Activated naive CD4-positive, alpha-beta T cell treated with anti-CD3 and anti-CD28 coated beads for 36 hours (primary cell): Measurements from ENCODE around the gene DCC. TPM values are rescaled to one million over a fixed set of nuclear protein-coding genes. Genes with fewer than 3 reads are reported as not detected.
"Not testable (repeated sequence)": the region's sequence is repeated elsewhere in the genome, so short reads cannot be mapped to it uniquely, and the experiment has no call there.

Experiments used
- CTCF ChIA-PET: fragments of 350-600 bp; sonication (Branson Sonifier 250); formaldehyde crosslinking; loops from one replicate; lab custom pipeline; 2021; ENCODE audit warnings: antibody characterized with exemption; lab: Charles Lee
- DNase-seq: peaks from one replicate; pipeline ENCODE4 v3.0.0-alpha.2; 2020
- H3K27ac Mint-ChIP-seq: one replicate; pipeline ENCODE4 v1.8.0; 2021; ENCODE audit warnings: mild to moderate bottlenecking, mixed read lengths
- H3K27me3 Mint-ChIP-seq: one replicate; pipeline ENCODE4 v1.8.0; 2021; ENCODE audit warnings: low read depth, mixed read lengths
- H3K36me3 Mint-ChIP-seq: one replicate; pipeline ENCODE4 v1.8.0; 2021; ENCODE audit warnings: low read depth, mixed read lengths
- H3K4me1 Mint-ChIP-seq: one replicate; pipeline ENCODE4 v1.8.0; 2021; ENCODE audit warnings: low read depth, mixed read lengths
- H3K4me3 Mint-ChIP-seq: one replicate; pipeline ENCODE4 v1.8.0; 2021; ENCODE audit warnings: mild to moderate bottlenecking, moderate library complexity, mixed read lengths
- H3K9me3 Mint-ChIP-seq: one replicate; pipeline ENCODE4 v1.8.0; 2021; ENCODE audit warnings: mixed read lengths
- intact Hi-C: fragments of 100-400 bp; cut with micrococcal nuclease; formaldehyde crosslinking; loops from one replicate; pipeline ENCODE4 v1.15.1; 2023
- total RNA-seq, 2 experiments: library from RNA; stranded (reverse); gene quantifications; one replicate each; pipeline ENCODE4 v1.2.3, GENCODE V29; 2021

Gene DCC
- total RNA-seq, 2 experiments from 2014 or later = not detected

DNA sequence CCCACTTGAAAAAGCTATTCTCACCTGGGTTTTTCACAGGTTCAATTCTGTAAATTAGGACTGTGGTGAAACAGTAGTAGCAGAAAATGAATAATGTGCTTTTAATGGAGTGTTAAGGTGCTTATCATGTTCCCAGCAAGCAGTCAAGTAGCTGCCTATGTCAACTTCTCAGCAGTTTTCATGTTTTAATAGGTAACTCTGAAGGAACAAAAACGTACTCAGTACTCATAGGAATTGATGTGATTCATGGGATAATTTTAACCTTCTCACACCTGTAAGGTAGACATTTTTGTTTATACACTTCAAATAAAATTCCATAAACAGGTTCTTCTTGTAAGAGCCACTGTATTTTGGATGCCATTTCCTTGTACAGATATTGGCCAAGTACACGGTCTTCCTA lies 1082.9 kb downstream of the DCC start:
- Mint-ChIP-seq H3K4me3 (no peak overlapping the region), H3K4me1 (no peaks in the 10 kb centered on the region), H3K9me3 (no peaks in the 10 kb centered on the region), H3K27me3 (no peaks in the 10 kb centered on the region), H3K27ac (no peak overlapping the region), H3K36me3 (no peaks in the 10 kb centered on the region)
- CTCF ChIA-PET = no interaction called here
- no peak for DNase-seq
- intact Hi-C loops = no loop called here

DNA sequence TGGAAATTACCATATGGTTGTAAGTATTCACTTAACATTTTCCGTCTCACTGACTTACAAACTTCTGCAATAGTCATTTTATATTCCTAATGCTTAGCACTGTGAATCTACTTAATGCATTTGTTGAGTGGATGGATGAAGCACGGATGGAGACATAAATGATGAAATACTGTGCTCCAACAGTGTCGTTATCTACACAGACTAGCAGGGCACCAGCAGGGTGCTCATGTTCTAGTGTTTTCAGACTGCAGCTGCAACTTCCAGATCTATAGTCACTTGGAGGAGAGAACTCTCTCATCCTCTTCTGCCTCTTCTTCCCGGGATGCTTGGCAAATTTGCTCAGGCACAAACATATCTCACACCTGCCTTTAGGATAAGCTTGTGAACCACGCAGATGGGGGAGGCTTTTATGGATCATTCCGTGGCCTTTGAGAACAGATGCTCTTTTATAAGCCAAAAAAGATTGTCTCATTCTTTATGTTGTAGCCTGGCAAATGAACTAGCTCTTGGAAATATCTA lies 1086.7 kb downstream of the DCC start:
- H3K27me3 Mint-ChIP-seq = no peaks in the 10 kb centered on the region
- no peak overlapping the region for H3K27ac Mint-ChIP-seq
- CTCF ChIA-PET = no interaction called here
- intact Hi-C loops = no loop called here
- H3K4me1 Mint-ChIP-seq = no peaks in the 10 kb centered on the region
- no peak for DNase-seq
- no peaks in the 10 kb centered on the region for H3K36me3 Mint-ChIP-seq
- no peaks in the 10 kb centered on the region for H3K9me3 Mint-ChIP-seq
- H3K4me3 Mint-ChIP-seq = no peak overlapping the region

DNA sequence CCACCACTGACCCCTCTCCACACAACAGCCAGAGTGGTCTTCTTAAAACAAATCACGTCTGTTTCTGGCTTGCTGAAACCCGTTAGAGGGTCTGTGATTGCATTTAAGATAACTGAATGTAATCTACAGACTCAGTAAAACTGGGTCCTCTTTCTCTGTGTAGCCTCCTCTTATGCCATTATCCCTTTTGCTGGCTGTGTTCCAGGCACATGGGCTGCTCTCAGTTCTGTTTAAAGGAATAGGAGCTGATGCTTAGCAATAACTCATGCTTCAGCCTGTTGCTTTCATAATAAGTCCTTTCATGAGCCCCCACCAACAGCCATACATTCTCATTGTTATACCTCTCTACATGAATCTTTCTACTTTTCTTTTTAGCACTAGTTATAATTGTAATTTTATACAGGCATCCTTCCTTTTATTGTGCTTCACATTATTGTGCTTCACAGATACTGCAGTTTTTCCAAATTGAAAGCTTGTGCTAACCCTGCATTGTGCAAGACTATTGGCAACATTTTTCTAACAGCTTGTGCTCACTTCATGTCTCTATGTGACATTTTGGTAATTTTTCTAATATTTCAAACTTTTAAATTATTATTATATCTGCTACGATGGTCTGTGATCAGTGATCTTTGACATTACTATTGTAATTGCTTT lies 1101.9 kb downstream of the DCC start:
- intact Hi-C loops = no loop called here
- H3K4me1 Mint-ChIP-seq = no peaks in the 10 kb centered on the region
- no peaks in the 10 kb centered on the region for H3K36me3 Mint-ChIP-seq
- H3K27ac Mint-ChIP-seq = no peak overlapping the region
- H3K4me3 Mint-ChIP-seq = no peak overlapping the region
- no peak for DNase-seq
- H3K27me3 Mint-ChIP-seq = no peaks in the 10 kb centered on the region
- H3K9me3 Mint-ChIP-seq = peaks cover 4% of the 10 kb centered on the region
- CTCF ChIA-PET = no interaction called here

DNA sequence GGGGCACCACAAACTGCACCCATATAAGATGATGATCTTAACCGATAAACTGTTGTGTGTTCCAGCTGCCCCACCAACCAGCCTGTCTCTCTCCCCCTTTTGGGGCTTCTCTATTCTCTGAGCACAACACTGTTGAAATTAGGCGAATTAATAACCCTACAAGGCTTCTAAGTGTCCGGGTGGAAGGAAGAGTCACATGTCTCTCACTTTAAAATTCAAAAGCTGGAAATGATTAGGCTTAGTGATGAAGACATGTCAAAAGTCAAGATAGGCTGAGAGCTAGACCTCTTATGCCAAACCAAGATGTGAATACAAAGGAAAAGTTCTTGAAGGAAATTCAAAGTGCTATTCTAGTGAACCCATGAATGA lies 1102.4 kb downstream of the DCC start:
- H3K27ac Mint-ChIP-seq = no peak overlapping the region
- H3K36me3 Mint-ChIP-seq = no peaks in the 10 kb centered on the region
- H3K4me1 Mint-ChIP-seq = no peaks in the 10 kb centered on the region
- intact Hi-C loops = no loop called here
- H3K27me3 Mint-ChIP-seq = no peaks in the 10 kb centered on the region
- CTCF ChIA-PET = no interaction called here
- peaks cover 4% of the 10 kb centered on the region for H3K9me3 Mint-ChIP-seq
- no peak for DNase-seq
- H3K4me3 Mint-ChIP-seq = no peak overlapping the region

DNA sequence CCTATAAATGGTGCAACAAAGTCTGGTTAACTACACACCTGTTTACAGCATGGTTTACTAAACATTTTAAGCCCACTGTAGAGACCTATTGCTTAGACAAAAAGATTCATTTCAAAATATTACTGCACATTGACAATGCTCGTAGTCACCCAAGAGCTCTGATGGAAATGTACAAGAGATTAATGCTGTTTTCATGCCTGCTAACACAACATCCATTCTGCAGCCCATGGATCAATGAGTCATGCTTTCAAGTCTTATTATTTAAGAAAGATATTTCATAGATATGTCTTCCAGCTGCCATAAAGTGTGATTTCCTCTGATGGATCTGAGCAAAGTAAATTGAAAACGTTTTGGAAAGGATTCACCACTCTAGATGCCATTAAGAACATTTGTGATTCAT lies 1103.3 kb downstream of the DCC start:
- peaks cover 4% of the 10 kb centered on the region for H3K9me3 Mint-ChIP-seq
- no peaks in the 10 kb centered on the region for H3K36me3 Mint-ChIP-seq
- H3K4me1 Mint-ChIP-seq = no peaks in the 10 kb centered on the region
- intact Hi-C loops = no loop called here
- H3K27ac Mint-ChIP-seq = no peak overlapping the region
- DNase-seq = no peak
- CTCF ChIA-PET = no interaction called here
- no peak overlapping the region for H3K4me3 Mint-ChIP-seq
- no peaks in the 10 kb centered on the region for H3K27me3 Mint-ChIP-seq

DNA sequence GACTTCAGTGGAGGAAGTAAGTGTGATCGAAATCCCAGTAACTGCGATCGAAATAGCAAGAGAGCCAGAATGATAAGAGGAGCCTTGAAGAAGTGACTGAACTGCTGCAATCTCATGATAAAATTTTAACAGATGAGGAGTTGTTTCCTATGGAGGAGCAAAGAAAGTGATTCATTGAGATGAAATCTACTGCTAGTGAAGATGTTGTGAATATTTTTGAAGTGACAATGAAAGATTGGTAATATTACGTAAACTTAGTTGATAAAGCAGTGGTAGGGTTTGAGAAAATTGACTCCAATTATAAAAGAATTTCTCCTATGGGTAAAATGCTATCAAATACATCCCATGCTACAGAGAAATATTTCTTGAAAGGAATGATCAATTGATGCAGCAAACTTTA lies 1103.8 kb downstream of the DCC start:
- Mint-ChIP-seq H3K9me3 (peaks cover 4% of the 10 kb centered on the region), H3K27ac (no peak overlapping the region), H3K4me1 (no peaks in the 10 kb centered on the region), H3K4me3 (no peak overlapping the region), H3K36me3 (no peaks in the 10 kb centered on the region), H3K27me3 (no peaks in the 10 kb centered on the region)
- DNase-seq = no peak
- intact Hi-C loops = no loop called here
- CTCF ChIA-PET = no interaction called here

DNA sequence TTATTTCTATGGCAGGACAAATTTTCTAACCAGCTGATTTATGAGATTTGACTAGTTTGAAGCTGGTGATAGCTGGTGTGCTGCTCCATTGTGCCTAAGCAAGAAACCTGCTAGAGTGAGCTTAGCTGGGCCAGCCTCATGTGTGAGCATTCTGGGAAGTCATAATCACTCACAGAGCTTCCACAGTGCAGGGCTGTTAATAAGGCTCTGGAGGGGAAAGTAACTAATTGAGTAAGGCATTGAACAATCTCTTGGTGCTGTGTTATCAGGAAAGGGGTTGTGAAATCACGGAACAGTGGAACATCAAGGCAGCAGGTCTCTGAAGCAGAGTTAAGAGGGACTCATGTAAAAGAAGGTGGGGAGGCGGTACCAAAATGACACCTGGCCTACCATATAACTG lies 1111.9 kb downstream of the DCC start:
- H3K4me3 Mint-ChIP-seq = no peak overlapping the region
- intact Hi-C loops = no loop called here
- no peak overlapping the region for H3K27ac Mint-ChIP-seq
- no peaks in the 10 kb centered on the region for H3K27me3 Mint-ChIP-seq
- CTCF ChIA-PET = no interaction called here
- DNase-seq = no peak
- no peaks in the 10 kb centered on the region for H3K36me3 Mint-ChIP-seq
- peaks cover 2% of the 10 kb centered on the region for H3K9me3 Mint-ChIP-seq
- H3K4me1 Mint-ChIP-seq = no peaks in the 10 kb centered on the region

DNA sequence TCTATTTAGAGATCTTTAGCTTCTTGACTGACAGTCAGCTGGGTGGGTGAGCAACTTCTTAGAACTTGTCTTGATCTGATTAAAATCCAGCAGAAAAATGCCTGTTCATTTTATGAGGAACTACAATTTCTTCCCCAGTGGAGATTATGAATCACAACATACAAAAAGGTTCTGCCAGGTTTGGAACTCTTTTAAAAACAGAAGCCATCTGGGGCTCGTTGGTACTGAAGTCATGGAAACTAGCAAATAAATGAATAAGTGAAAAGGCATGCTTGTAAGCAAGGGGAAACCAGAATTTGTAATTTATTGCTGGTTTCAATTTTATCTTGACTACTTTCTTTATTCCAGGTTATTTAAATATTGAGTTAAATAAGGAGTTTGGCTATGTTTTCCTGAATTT lies 1117.1 kb downstream of the DCC start:
- Mint-ChIP-seq H3K9me3 (peaks cover 2% of the 10 kb centered on the region), H3K36me3 (no peaks in the 10 kb centered on the region), H3K27me3 (no peaks in the 10 kb centered on the region), H3K27ac (no peak overlapping the region), H3K4me1 (no peaks in the 10 kb centered on the region), H3K4me3 (no peak overlapping the region)
- CTCF ChIA-PET = no interaction called here
- no peak for DNase-seq
- intact Hi-C loops = no loop called here

DNA sequence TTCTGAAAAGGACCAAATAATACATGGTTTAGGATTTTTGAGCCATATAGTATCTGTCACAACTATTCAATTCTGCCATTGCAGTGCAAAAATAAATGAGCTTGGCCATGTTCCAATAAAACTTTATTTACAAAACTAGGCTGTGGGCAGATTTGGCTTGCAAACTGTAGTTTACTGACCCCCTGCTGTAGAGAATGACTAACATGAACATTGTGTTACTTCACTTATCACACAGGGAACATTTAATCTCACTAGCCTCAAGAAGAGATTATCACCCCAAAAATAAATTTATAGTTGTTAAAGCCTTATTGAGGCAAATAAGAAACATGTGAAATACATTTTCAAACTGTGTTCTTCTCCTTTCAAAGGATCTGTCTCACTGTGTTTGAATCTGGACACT lies 1118.3 kb downstream of the DCC start:
- H3K27ac Mint-ChIP-seq = no peak overlapping the region
- no peaks in the 10 kb centered on the region for H3K27me3 Mint-ChIP-seq
- H3K4me1 Mint-ChIP-seq = no peaks in the 10 kb centered on the region
- CTCF ChIA-PET = no interaction called here
- intact Hi-C loops = no loop called here
- no peak overlapping the region for H3K4me3 Mint-ChIP-seq
- H3K36me3 Mint-ChIP-seq = no peaks in the 10 kb centered on the region
- no peaks in the 10 kb centered on the region for H3K9me3 Mint-ChIP-seq
- no peak for DNase-seq

DNA sequence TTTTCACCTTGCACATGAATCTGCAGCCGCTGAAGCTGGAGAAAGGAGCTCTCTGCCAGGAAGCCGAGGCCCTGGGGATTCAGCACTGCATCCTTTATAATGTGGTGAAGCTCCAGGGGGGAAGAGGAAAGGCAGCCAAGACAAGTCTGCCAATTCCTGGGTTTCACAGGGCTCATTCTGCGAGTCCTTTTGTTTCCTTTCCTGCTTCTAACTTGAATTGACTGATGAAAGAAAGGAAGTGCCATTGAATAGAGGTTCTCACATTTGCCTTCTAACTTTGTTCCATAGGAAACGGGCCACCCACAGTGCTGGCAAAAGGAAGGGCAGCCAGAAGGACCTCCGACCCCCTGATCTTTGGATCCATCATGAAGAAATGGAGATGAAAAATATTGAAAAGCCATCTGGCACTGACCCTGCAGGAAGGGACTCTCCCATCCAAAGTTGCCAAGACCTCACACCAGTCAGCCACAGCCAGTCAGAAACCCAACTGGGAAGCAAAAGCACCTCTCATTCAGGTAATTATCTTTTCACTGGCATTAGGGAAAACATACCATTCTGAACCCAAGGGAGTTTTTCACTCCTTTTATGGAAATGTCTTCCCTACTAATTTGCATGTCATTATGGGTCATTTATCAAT lies 1119.1 kb downstream of the DCC start:
- no peaks in the 10 kb centered on the region for H3K27me3 Mint-ChIP-seq
- no peaks in the 10 kb centered on the region for H3K36me3 Mint-ChIP-seq

DNA sequence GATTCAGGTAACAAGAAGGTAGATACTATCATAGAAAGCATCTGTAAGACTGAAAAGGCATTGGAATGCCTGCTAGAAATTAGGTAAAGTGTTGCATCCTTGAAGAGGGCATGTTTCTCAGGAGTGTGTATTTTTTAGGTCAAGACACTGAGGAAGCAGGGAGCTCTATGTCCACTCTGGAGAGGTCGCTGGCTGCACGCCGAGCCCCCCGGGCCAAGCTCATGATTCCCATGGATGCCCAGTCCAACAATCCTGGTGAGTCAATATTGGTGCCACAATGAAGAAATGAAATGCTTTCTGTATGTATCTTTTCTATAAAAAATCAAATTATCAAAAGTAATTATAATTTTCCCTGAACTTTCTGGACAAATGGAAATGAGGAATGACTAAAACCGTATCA lies 1127.8 kb downstream of the DCC start:
- Mint-ChIP-seq H3K9me3 (peaks cover 4% of the 10 kb centered on the region), H3K27me3 (no peaks in the 10 kb centered on the region), H3K36me3 (no peaks in the 10 kb centered on the region), H3K4me3 (no peak overlapping the region), H3K4me1 (no peaks in the 10 kb centered on the region), H3K27ac (no peak overlapping the region)
- no peak for DNase-seq
- intact Hi-C loops = no loop called here
- CTCF ChIA-PET = no interaction called here

More for the DNA sequence above, 1119.1 kb downstream of the DCC start:
- H3K9me3 Mint-ChIP-seq = no peaks in the 10 kb centered on the region
- H3K27ac Mint-ChIP-seq = no peak overlapping the region
- intact Hi-C loops = no loop called here
- DNase-seq = no peak
- no peak overlapping the region for H3K4me3 Mint-ChIP-seq
- H3K4me1 Mint-ChIP-seq = no peaks in the 10 kb centered on the region
- CTCF ChIA-PET = no interaction called here

DNA sequence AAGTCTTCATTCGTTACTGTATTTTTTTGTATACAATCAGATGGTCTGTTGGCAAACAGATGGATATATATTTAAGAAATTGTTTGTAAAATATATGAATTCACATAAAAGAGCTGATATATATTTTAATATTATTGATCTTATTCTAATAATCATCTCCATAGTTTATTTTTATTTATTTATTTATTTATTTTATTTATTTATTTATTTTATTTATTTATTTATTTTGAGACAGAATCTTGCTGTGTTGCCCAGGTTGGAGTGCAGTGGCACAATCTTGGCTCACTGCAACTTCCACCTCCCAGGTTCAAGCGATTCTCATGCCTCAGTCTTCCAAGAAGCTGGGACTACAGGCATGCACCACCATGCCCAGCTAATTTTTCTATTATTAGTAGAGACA lies 1128.2 kb downstream of the DCC start:
- H3K9me3 Mint-ChIP-seq, intact Hi-C loops, H3K27me3 Mint-ChIP-seq, H3K4me3 Mint-ChIP-seq, H3K36me3 Mint-ChIP-seq, H3K27ac Mint-ChIP-seq, DNase-seq, H3K4me1 Mint-ChIP-seq: not testable (repeated sequence)
- CTCF ChIA-PET = interaction anchor here (0.7 kb wide), 1 partner anchor 102 kb away, joined by 3 read pairs; no protein-coding TSS in a partner anchor

DNA sequence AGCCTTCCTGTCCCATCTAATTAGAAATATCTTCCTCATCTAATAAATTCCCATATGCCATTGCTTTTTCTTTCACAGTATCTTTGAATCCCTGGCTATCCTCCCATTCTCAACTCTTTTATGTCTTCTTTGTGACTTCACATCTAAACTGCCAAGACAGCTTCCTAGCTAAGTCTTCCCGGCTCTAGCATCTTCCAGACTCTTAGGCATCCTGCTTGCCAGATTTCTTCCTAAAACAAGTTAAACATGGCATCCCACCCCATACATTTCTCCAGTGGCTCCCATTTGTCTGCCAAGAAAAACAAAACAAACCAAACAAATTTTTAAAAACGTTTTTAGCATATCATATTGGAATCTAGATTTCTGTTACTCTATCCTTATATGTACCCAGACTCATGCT lies 1132.5 kb downstream of the DCC start:
- no peak overlapping the region for H3K27ac Mint-ChIP-seq
- H3K36me3 Mint-ChIP-seq = no peaks in the 10 kb centered on the region
- CTCF ChIA-PET = interaction anchor here (0.8 kb wide), 1 partner anchor 13 kb away, joined by 3 read pairs; no protein-coding TSS in a partner anchor
- intact Hi-C loops = no loop called here
- peaks cover 4% of the 10 kb centered on the region for H3K9me3 Mint-ChIP-seq
- no peak overlapping the region for H3K4me3 Mint-ChIP-seq
- no peak for DNase-seq
- no peaks in the 10 kb centered on the region for H3K27me3 Mint-ChIP-seq
- H3K4me1 Mint-ChIP-seq = no peaks in the 10 kb centered on the region
